ENCODE measurements around the gene ELAVL3.
A peak's percentile ranks its signal among the peaks of the same experiment; 100 is the strongest.

The ELAVL3 gene

GRCh38 chr19:11505032-11505503, 24.2 kb upstream of the ELAVL3 start:
- Histone ChIP-seq H3K27ac (ENCODE audit: low read depth, low read length) (peak overlapping the region; percentile 95), H3K9ac (ENCODE audit: low read depth, low read length) (peak overlapping the region; percentile 93), H3K27me3 (ENCODE audit: insufficient read depth, low read length) (no peaks in the 10 kb centered on the region), H3K4me1 (ENCODE audit: insufficient read depth, low read length) (peaks cover 5% of the 10 kb centered on the region; the same call in 1 of the 2 replicates), H3K4me3 (ENCODE audit: low read length) (peak overlapping the region; percentile 83), H3K9me3 (ENCODE audit: insufficient read depth, low read depth, low read length) (no peaks in the 10 kb centered on the region), H3K36me3 (ENCODE audit: insufficient read depth, low read length) (no peaks in the 10 kb centered on the region)
- under 1% methylated on average over 33 of the region's 33 CpGs for WGBS

DNA sequence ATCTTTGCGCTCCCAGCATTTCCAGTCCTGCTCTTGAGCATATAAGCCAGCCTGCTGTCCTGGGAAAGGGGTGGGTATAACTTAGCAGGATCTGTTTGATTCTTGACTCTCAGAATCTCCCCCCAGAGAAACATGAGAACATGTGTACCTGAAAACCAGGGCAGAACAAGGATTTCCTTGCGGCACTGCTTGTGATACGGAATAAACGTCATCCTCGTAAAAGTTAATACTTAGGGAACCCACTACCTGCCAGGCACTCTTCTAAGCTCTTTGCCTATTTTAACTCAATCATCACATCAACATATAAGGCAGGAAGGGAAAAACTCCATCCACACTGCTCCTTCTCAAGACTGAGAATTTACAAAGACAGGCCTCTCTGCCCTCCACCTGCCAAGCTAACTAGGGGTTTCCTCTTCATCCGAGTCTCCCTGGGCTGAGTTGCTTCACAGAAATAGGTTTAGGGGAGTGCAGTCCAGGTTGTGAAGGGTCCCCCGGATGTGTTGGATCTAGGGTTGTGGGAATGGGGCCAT, 23.7 kb upstream of the ELAVL3 start:
- peak overlapping the region; percentile 83 for H3K4me3 ChIP-seq (ENCODE audit: low read length)
- H3K27ac ChIP-seq (ENCODE audit: low read depth, low read length), result 0 out of 2 replicates have a peak overlapping the region, but pooled peaks have one; percentile 9
- H3K9me3 ChIP-seq (ENCODE audit: insufficient read depth, low read depth, low read length), result no peaks in the 10 kb centered on the region
- H3K27me3 ChIP-seq (ENCODE audit: insufficient read depth, low read length), result no peaks in the 10 kb centered on the region
- H3K4me1 ChIP-seq (ENCODE audit: insufficient read depth, low read length), result peaks cover 5% of the 10 kb centered on the region; the same call in 1 of the 2 replicates
- 69% methylated on average over 7 of the region's 7 CpGs for WGBS
- H3K9ac ChIP-seq (ENCODE audit: low read depth, low read length), result peak overlapping the region; percentile 73
- no peaks in the 10 kb centered on the region for H3K36me3 ChIP-seq (ENCODE audit: insufficient read depth, low read length)

DNA sequence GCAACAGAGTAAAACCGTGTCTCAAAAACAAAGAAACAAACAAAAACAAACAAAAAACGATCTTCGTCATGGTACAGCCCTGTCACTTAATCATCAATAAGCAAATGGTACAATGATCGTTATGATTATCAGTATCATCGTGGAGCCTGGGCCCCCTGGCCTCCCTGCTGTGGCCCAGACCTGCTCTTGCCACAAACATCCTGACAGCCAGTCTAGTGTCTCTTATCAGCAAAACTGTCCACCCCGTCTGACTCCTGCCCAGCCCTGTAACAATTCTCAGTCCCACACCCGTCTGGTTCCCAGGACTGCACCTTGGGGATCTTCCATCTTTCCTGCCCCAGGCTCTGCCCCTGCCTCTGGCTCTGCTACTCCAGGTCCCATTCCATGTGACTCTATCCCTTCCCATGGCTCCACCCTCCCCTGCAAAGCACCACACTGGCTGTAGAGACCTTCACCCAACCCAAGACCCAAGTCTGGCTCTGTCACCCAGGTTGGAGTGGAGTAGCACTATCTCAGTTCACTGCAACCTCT, 19.1 kb upstream of the ELAVL3 start:
- H3K36me3 ChIP-seq (ENCODE audit: insufficient read depth, low read length), result peaks cover 8% of the 10 kb centered on the region; the same call in 1 of the 2 replicates
- H3K9me3 ChIP-seq (ENCODE audit: insufficient read depth, low read depth, low read length), result no peaks in the 10 kb centered on the region
- no peak overlapping the region for H3K9ac ChIP-seq (ENCODE audit: low read depth, low read length)
- WGBS, result 93% methylated on average over 7 of the region's 7 CpGs
- H3K27ac ChIP-seq (ENCODE audit: low read depth, low read length), result no peak overlapping the region
- peaks cover 5% of the 10 kb centered on the region; the same call in 1 of the 2 replicates for H3K4me1 ChIP-seq (ENCODE audit: insufficient read depth, low read length)
- no peaks in the 10 kb centered on the region for H3K27me3 ChIP-seq (ENCODE audit: insufficient read depth, low read length)
- no peak overlapping the region for H3K4me3 ChIP-seq (ENCODE audit: low read length)

GRCh38 chr19:11499220-11499726, 18.4 kb upstream of the ELAVL3 start:
- H3K27me3 ChIP-seq (ENCODE audit: insufficient read depth, low read length), result no peaks in the 10 kb centered on the region
- no peak overlapping the region for H3K4me3 ChIP-seq (ENCODE audit: low read length)
- 91% methylated on average over 6 of the region's 6 CpGs for WGBS
- H3K9me3 ChIP-seq (ENCODE audit: insufficient read depth, low read depth, low read length), result no peaks in the 10 kb centered on the region
- H3K27ac ChIP-seq (ENCODE audit: low read depth, low read length), result no peak overlapping the region
- peaks cover 13% of the 10 kb centered on the region; the same call in 1 of the 2 replicates for H3K36me3 ChIP-seq (ENCODE audit: insufficient read depth, low read length)
- H3K4me1 ChIP-seq (ENCODE audit: insufficient read depth, low read length), result no peaks in the 10 kb centered on the region
- no peak overlapping the region for H3K9ac ChIP-seq (ENCODE audit: low read depth, low read length)

GRCh38 chr19:11496391-11497163, 15.7 kb upstream of the ELAVL3 start:
- no peak overlapping the region for H3K4me3 ChIP-seq (ENCODE audit: low read length)
- no peaks in the 10 kb centered on the region for H3K9me3 ChIP-seq (ENCODE audit: insufficient read depth, low read depth, low read length)
- no peak overlapping the region for H3K27ac ChIP-seq (ENCODE audit: low read depth, low read length)
- WGBS, result 69% methylated on average over 17 of the region's 17 CpGs
- H3K4me1 ChIP-seq (ENCODE audit: insufficient read depth, low read length), result no peaks in the 10 kb centered on the region
- H3K36me3 ChIP-seq (ENCODE audit: insufficient read depth, low read length), result peaks cover 13% of the 10 kb centered on the region; the same call in 1 of the 2 replicates
- no peaks in the 10 kb centered on the region for H3K27me3 ChIP-seq (ENCODE audit: insufficient read depth, low read length)
- no peak overlapping the region for H3K9ac ChIP-seq (ENCODE audit: low read depth, low read length)

GRCh38 chr19:11495885-11496284, 15.0 kb upstream of the ELAVL3 start:
- Histone ChIP-seq H3K27me3 (ENCODE audit: insufficient read depth, low read length) (no peaks in the 10 kb centered on the region), H3K27ac (ENCODE audit: low read depth, low read length) (no peak overlapping the region), H3K36me3 (ENCODE audit: insufficient read depth, low read length) (peaks cover 13% of the 10 kb centered on the region; the same call in 1 of the 2 replicates), H3K4me1 (ENCODE audit: insufficient read depth, low read length) (no peaks in the 10 kb centered on the region), H3K9ac (ENCODE audit: low read depth, low read length) (no peak overlapping the region), H3K4me3 (ENCODE audit: low read length) (no peak overlapping the region), H3K9me3 (ENCODE audit: insufficient read depth, low read depth, low read length) (no peaks in the 10 kb centered on the region)
- WGBS, result 95% methylated on average over 22 of the region's 22 CpGs

GRCh38 chr19:11495481-11495880, 14.6 kb upstream of the ELAVL3 start:
- Histone ChIP-seq H3K27me3 (ENCODE audit: insufficient read depth, low read length) (no peaks in the 10 kb centered on the region), H3K4me1 (ENCODE audit: insufficient read depth, low read length) (no peaks in the 10 kb centered on the region), H3K9me3 (ENCODE audit: insufficient read depth, low read depth, low read length) (no peaks in the 10 kb centered on the region), H3K27ac (ENCODE audit: low read depth, low read length) (no peak overlapping the region), H3K4me3 (ENCODE audit: low read length) (no peak overlapping the region), H3K9ac (ENCODE audit: low read depth, low read length) (no peak overlapping the region), H3K36me3 (ENCODE audit: insufficient read depth, low read length) (peaks cover 13% of the 10 kb centered on the region; the same call in 1 of the 2 replicates)
- WGBS, result 92% methylated on average over 10 of the region's 10 CpGs

DNA sequence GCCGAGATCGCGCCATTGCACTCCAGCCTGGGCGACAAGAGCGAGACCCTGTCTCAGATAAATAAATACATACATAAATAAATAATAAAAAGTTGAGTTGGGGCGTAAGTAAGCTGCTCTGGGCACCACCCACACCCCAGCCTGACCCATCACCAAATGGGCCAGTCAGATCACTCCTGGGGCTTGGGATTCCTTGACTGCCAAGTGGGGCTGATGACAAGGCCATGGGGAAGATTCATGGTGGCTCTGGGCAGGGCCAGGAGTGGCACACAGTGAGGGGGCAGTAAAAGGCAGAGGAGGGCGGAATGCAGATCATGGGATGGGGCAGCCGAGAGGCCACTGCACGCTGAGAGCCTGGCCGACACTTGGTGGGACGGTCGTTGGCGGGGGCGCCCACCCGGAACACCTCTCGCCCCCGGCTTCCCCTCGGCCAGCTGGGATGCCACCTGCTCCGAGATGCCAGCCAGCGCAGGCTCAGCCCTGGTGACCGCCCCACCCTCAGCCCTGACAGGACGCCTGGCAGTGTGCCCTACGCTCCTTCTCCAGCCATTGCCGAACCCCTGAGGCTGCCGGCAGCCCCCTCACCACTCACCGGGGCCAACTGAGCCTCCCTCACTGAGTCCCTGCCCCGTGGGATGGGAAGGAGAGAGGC, 13.9 kb upstream of the ELAVL3 start:
- no peak overlapping the region for H3K27ac ChIP-seq (ENCODE audit: low read depth, low read length)
- no peaks in the 10 kb centered on the region for H3K4me1 ChIP-seq (ENCODE audit: insufficient read depth, low read length)
- H3K9ac ChIP-seq (ENCODE audit: low read depth, low read length), result no peak overlapping the region
- WGBS, result 94% methylated on average over 23 of the region's 27 CpGs
- H3K36me3 ChIP-seq (ENCODE audit: insufficient read depth, low read length), result peaks cover 13% of the 10 kb centered on the region; the same call in 1 of the 2 replicates
- H3K4me3 ChIP-seq (ENCODE audit: low read length), result no peak overlapping the region
- H3K27me3 ChIP-seq (ENCODE audit: insufficient read depth, low read length), result no peaks in the 10 kb centered on the region
- H3K9me3 ChIP-seq (ENCODE audit: insufficient read depth, low read depth, low read length), result no peaks in the 10 kb centered on the region

DNA sequence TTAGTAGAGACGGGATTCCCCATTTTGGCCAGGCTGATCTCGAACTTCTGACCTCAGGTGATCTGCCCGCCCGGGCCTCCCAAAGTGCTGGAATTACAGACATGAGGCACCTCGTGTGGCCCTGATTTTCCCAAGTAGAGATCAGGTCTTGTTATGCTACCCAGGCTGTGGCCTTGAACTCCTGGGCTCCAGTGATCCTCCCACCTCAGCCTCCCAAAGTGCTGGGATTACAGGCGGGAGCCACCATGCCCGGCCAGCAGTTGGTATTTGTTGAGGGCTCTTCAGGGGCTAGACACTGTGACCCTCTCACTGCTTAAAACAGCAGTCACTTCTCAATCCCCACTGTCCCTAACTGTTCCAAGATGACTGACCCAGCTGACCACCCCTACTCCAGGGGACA, 8.5 kb upstream of the ELAVL3 start:
- 94% methylated on average over 7 of the region's 7 CpGs for WGBS
- Histone ChIP-seq H3K9me3 (ENCODE audit: insufficient read depth, low read depth, low read length) (no peaks in the 10 kb centered on the region), H3K27ac (ENCODE audit: low read depth, low read length) (no peak overlapping the region), H3K36me3 (ENCODE audit: insufficient read depth, low read length) (no peaks in the 10 kb centered on the region; the same call in 1 of the 2 replicates), H3K4me1 (ENCODE audit: insufficient read depth, low read length) (no peaks in the 10 kb centered on the region), H3K27me3 (ENCODE audit: insufficient read depth, low read length) (no peaks in the 10 kb centered on the region), H3K4me3 (ENCODE audit: low read length) (no peak overlapping the region), H3K9ac (ENCODE audit: low read depth, low read length) (no peak overlapping the region)

- no peaks in the 10 kb centered on the region for H3K9me3 ChIP-seq (ENCODE audit: insufficient read depth, low read depth, low read length)
- 93% methylated on average over 45 of the region's 45 CpGs for WGBS
- H3K4me1 ChIP-seq (ENCODE audit: insufficient read depth, low read length), result no peaks in the 10 kb centered on the region
- H3K27me3 ChIP-seq (ENCODE audit: insufficient read depth, low read length), result peaks cover 6% of the 10 kb centered on the region
- no peak overlapping the region for H3K27ac ChIP-seq (ENCODE audit: low read depth, low read length)
- no peak overlapping the region for H3K4me3 ChIP-seq (ENCODE audit: low read length)
- no peaks in the 10 kb centered on the region for H3K36me3 ChIP-seq (ENCODE audit: insufficient read depth, low read length)
- no peak overlapping the region for H3K9ac ChIP-seq (ENCODE audit: low read depth, low read length)
Measured at GRCh38 chr19:11486661-11487503, 6.0 kb upstream of the ELAVL3 start.

Data from HUES64 (cell line).